HG03442 (cell line): ENCODE measurements around the gene CAMK1D.
"Not testable (repeated sequence)": the region's sequence is repeated elsewhere in the genome, so short reads cannot be mapped to it uniquely, and the experiment has no call there.

Source experiments
- ATAC-seq: cut with Tn5 transposase; IDR thresholded peaks from one replicate; pipeline ENCODE4 v1.9.1; 2021; ENCODE audit warnings: mild to moderate bottlenecking, moderate library complexity; ENCODE audit not compliant: unreplicated experiment

The CAMK1D gene

DNA sequence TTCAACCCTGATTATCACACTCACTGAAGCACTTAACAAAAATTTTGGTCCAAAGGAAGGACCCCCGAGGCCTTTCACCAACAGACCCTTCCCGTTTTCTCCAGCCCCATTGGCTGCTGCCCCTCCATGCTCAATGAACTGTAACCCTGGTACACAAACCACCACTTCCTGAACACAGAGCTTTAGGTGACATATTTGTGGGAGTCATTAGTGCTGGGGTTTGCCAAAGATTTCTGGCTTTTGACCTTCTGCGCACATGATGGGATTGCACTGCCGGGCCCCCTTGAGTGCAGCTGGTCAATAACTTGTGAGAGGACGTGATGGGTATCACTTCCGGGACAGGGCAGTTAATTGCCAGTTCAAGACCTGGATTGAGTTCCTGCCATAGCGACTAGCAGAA is 9.0 kb upstream of the CAMK1D start:
- no peak for ATAC-seq

DNA sequence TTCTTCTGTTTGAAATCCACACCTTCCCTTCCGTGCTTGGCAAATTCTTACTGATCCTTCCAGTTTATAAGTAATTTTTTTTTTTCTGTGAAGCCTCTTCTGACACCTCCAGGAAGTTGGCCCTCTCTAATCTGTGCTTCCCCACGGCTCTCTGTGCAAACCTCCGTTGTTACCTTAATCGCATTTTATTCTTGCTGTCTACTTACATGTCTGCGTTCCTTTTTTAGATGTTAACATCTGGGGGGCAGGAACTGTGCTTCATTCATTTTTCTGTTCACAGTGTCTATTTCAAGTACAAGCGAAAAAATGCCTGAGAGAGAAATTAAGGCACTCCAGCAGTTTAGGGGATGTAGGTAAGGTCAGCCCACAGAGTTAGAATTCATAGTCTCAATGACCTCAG is 8.4 kb upstream of the CAMK1D start:
- ATAC-seq = no peak

DNA sequence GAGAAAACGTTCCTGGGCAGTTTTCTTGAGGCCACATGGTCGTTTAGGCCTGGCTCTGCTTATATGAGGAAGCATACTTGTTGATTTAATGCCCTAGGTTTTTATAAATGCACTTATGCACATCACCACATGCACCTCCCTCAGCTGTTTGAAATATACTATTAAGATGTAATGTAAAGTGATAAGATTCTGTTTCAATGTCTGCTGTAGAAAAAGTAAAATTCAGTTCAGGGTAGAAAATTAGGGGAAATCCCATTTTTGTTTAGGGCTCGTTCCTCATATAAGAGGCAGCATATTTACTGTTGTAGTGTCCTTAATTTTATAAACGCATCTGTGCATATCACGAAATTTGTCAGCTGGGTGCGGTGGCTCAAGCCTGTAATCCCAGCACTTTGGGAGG is 7.8 kb upstream of the CAMK1D start:
- no peak for ATAC-seq

DNA sequence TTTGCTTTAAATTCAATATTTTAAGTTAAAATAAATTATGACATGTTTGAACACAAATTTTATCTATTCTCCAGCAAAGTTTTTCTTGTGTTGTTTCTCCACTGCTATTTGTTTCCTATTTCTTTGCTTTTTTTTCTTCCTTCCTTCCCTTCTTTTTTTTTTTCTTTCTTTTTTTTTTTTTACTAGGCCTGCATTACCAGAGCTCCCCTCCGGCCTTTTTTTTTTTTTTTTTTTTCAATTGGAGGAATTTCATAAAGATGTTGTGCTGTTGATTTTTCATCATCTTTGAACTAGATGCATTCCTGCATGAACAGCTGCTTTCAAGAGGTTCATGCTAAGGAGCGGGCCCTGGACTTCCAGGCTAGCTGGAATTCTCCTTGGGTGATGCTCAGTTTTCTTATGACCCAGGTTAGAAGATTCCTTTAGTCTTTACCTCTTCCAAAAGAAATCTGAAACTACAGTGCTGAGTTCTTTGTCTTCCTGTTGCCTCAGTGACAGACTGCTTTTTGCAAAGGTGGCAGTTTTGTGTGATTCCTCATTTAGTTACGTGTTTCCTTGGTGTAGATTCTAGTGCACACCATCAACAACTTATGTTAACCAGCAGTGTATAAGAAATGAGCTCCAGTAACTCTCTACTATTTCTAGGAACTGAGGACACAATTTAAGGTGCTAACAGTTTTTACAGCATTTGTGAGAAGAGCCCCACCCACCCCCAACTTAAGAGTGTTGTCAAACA is 4.8 kb upstream of the CAMK1D start:
- no peak for ATAC-seq

DNA sequence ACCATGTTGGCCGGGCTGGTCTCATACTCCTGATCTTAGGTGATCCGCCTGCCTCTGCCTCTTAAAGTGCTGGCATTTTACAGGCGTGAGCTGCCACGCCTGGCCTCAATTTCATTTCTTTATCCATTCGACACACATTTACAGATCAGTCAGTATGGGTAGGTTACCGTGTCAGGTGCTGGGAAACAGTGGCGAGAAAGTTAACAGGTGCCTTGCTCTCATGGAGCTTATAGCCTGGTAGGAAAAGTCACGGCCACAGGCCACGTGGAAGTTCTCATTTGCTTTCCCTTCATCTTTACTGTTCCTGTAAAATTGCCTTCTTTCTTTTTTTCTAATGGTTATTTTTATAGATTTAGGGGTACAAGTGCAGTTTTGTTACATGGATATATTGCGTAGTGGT is 2.6 kb upstream of the CAMK1D start:
- no peak for ATAC-seq

DNA sequence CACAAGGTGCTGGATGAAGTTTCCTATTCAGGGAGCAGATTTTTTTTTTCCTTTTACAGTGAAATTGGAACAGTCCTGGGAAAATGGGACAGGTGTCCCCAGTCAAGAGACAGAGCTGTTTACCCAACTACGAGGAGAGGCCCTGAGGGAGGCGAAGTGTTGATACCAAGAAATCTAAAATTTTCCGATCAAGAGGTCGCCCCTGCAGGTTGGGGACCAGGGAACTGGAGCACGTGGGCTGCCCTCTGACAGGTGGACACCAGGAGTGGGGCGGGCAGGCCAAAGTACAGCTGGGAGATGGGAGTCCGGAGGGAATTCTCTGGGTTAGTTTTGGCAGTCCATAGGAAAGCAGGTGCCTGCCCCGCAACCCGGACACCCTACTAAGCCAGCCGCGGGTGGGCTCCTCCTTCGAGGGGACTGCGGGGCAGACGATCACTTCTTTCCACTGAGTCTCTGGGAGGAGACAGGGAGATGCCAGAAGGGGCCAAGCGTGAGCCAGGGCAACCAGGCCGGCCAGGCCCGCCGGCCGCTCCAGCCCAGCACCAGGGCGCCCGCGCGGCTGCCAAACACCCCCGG is 965 bp upstream of the CAMK1D start:
- no peak for ATAC-seq

DNA sequence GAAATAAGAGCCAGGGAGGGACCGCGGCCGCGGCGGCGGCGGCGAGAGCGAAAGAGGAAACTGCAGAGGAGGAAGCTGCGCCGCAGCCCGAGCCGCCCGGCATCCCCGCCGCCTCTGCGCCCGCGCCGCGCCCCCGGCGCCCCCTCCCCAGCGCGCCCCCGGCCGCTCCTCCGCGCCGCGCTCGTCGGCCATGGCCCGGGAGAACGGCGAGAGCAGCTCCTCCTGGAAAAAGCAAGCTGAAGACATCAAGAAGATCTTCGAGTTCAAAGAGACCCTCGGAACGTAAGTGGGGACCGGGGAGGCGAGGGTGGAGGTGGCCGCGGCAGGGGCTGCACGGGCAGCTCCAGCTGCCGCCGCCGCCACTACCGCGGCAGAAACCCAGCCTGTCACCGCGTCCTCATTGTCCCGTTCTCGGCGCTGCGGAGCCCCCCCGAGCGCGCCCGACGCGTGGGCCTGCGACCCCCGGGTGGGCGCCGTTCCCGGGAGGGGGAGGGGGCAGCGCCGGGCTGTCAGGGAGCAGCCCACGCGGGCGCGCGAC is 351 bp downstream of the CAMK1D start:
- no peak for ATAC-seq

DNA sequence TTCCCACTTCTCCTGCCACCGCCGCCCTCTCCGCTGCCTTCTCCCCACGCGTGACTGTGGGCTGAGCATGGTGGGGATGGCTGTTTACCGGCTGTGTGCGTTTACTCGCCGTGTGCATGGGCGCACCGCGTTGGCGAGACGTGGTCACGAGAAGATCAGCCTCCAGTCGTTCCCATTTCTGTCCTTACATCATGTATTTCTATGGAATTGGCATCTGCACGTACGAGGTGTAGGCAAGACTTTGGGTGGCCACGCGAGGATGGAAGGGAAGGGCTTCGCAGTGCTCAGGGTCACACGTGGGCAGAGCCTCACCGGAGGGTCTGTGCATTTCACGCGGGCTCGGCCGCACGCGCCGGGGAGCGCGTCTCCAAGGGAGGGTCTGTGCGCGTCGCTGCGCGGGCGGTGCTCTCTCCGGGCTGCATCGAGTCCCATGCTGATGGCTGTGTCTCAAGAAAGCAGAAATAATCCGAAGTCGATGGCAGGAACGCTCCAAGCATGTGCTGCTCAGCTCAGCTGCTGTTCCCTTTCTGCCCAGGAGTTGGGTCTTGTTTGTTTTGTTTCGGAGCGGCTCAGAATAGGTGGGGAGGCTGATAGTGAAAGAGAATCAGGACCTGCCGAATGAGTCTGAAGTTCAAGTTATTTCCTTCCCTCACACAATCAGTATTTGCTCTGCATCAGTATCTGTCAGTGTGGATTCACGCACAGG is 973 bp downstream of the CAMK1D start:
- ATAC-seq = no peak

DNA sequence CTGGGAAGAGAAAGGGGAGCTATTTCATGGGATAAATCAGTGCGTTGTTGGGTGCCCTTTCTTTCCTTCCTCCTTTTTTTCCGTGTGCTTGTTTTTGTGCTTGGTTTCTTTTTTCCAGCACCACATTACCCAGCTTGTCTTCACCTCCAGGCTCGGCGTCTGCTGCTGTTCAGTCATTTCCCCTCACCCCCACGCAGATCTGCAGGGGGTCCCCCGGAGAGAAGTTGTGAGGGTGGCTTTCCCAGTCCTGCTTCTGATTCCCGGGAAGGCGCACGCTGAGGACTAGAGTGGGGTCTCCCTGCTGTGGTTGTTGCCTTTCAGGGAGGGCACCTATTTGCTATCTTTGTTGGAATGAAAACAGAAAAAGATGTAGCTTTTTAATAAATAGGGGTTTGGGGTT is 1.6 kb downstream of the CAMK1D start:
- ATAC-seq = no peak

DNA sequence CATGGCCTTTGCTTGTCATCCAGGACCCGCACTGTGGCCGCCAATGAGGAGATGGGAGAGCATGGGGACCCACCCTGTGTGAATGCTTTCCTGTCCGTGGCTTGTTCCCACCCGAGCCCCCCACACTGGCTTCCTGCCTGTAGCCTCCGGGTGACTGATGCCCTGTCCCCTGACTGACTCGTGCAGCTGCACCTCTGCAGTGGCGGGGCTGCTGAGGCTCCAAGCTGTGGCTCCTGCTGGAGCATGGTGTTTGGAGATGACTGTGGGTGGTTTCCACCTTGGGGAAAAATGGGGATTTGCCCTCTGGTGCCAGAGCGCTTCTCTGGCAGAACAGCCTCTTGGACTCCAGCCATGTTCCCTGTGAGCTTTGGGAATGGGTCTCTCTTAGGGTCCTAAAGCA is 2.1 kb downstream of the CAMK1D start:
- no peak for ATAC-seq

DNA sequence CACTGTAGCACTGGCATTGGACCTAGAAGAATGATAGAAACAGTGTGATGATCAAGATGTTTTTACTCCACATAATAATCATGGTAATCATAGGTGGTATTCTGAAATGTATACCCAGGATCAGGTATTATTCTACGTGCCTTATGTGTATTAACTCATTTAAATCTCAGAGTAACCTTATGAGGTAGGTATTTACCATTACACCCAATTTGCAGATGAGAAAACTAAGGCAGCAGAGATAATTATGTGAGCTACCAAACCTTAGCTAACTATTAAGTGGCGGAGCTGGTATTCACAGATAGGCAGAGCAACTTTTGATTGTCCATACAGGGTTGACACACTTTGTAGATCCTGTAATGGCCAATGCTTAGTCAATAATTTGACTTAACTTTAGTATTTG is 2.5 kb downstream of the CAMK1D start:
- ATAC-seq = no peak

DNA sequence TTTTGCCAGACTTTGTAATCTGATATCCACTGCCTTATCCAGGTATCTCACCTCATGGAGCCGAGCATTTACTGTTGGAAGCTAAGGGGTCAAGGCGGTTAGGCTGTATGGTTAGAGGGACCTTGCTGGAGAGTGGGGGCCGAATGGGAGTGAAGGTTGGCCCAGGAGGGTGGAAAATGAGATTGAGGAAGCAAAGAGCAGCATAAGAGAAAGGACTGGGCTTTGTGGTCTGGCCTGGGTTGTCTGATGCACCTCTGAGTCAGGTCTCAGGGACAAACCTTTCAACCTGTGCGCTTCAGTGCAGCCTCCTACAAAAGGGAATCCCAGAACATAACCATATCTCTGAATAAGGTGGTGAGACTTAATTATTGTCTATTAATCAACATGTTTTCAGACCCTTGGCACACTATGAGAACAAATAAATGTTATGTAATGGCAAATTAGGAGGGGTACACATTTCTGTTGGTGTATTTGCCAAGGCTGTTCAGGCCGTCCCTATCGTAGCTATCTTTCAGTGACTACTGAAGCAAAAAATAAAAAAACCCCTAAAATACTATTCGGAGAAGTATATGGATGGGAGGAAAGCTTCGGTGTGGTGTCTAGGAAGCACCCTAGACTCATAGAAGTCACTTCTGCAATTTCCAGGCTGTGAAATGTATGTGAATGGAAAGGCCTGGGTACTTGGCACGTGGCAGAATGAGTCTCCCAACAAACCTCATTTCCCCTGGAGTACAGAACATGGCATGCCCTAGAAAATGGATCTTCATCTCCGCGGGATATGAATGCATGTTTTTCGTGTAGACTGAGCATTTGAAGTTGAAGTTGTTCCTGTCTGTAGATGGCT is 4.3 kb downstream of the CAMK1D start:
- ATAC-seq = no peak

DNA sequence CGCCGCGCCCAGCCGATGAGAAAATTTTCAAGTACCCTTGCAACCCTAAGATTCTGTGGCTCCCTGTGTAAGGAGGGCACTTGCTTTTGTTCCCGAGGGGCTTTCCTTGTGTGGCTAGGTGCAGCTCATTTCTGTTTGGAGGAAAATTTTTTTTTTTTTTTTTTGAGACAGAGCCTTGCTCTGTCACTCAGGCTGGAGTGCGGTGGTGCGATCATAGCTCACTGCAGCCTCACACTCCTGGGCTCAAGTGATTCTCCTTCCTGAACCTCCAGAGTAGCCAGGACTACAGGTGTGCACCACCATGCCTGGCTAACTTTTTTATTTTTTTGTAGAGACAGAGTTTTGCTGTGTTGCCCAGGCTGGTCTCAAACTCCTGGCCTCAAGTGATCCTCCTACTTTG is 5.3 kb downstream of the CAMK1D start:
- not testable (repeated sequence) for ATAC-seq

DNA sequence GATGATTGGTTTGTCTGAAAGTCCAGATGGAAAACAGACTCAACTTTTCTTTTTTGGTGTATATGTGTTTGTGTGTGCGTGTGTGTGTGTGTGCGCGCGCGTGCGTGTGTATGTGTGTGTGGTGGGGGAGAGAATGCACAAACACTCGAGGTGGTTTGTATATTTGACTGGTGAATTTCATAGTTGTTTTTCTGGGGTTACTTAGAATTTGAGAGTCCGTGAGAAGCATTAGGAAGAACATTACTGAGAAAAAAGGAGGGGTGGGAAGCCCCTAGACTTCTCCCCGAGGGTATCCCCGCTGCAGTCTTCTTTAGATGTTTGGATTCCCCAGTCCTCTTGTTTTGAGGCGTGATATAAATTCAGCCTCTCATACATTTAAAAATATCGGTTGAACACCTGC is 6.0 kb downstream of the CAMK1D start:
- no peak for ATAC-seq

DNA sequence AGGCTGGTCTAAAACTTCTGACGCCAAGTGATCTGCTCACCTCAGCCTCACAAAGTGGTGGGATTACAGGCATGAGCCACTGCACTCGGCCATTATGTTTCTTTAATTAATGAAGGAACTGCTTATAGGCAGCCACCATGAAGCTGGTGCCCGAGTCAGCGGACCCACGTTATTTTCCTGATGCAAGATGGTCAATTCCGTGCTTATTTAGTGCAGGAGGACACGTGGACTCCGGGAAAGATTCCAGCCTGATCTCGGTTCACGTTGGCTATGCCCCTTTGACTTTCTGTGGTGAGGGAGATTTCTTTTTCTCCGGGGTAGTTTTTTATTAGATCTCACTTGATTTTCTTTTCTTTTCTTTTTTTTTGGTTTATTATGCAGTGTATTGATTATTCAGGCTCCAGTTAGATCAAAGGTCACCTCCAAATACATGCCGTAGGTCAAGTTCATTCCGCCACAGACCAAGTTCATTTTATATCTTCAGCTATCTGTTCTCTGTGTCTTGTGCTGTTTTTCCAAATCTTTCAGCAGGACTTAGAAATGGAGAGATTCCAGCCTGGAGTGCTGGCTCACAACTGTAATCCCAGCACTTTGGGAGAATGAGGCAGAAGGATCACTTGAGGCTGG is 8.3 kb downstream of the CAMK1D start:
- no peak for ATAC-seq

DNA sequence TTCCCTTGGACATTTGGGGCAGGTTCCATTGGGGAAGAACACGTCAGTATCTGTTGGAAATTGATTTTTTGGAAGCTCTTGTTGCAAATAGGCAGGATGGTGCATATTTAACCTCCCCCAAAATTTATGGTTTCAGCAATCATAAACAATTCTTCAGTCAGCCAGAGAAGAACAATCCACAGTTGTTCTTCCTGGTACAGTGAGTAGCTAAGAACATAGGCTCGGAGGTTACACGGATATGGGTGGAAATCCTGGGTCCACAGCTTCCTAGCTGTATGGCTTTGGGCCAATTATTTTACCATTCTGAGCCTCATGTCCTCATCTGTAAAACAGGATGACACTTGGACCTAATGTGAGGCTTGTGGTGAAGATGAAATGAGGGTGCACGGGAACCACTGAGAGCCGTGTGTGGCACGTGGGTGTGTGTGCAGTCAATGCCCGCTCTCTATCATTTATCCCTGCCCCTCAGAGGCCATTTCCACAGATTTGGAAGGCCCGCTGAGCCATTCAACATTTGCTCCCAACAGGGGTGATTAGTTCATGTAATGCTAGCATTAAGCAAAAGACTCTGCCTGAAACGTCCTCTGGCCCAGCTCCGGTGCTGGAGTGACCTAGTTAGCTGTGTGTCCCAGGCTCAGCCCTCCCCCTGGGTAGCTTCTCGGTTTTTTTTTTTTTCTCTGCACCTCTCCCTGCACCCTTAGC is 9.7 kb downstream of the CAMK1D start:
- ATAC-seq = no peak

DNA sequence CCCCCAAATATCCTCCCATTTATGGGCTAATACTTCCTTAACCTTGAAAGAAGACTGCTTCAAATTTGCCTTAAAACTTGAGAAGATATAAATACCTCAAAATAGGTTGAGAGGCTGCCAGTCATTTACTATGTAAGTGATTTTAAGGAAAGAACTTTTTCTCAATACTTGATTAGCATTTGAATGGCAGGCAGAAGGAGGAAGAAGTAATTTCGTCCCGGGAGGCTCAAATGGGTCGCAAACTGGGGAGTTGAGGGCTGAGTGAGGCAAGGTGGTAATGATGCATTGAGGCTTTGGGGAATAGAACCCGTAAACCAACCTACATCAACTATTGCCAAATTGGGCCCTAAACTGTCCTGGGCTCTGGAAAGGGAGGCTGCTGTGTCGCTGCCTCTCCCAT is 11.1 kb downstream of the CAMK1D start:
- no peak for ATAC-seq

DNA sequence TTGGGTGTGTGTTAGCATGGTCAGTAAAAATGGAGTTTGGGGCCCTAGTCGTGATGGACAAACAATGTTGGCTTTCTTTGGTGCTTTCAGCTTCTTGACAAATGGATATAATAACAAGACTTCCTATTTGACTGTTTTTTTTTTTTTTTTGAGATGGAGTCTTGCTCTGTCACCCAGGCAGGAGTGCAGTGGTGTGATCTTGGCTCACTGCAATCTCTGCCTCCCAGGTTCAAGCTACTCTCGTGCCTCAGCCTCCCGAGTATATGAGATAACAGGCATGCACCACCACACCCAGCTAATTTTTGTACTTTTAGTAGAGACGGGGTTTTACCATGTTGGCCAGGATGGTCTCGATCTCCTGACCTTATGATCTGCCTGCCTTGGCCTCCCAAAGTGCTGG is 11.8 kb downstream of the CAMK1D start:
- ATAC-seq = not testable (repeated sequence)

DNA sequence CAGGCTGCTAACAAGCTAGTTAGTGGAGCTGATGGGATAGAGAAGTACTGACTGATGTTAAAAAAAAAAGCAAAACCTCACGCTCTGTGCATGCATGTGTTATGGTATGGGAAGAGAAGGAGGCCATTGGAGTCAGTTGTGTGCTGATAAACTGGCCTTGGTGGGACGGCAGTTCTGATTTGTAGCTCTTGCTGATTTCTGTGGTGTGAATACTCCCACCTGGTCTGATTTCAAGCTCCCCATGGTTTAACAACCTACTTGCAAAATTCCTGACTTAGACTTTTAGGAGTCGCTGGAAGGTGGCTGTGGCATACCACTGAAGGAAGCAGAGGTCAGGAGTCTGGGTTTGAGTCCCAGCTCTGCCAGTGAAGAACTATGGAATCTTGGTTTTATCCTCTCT is 15.2 kb downstream of the CAMK1D start:
- ATAC-seq = no peak

DNA sequence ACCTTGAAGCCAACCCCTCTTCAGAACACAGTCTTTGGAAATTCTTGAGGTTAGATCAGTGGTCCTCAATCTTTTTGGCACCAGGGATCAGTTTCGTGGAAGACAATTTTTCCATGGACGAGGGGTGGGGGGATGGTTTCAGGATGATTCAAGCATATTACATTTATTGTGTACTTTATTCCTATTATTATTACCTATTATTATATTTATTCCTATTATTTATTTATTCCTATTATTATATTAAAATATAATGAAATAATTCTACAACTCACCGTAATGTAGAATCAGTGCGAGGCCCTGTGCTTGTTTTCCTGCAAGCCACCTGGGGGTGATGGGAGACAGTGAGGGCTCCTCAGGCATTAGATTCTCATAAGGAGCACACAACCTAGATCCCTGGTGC is 17.9 kb downstream of the CAMK1D start:
- no peak for ATAC-seq
